ENCODE data around the gene C19orf38. TPM values are rescaled to one million over a fixed set of nuclear protein-coding genes. Genes with fewer than 3 reads are reported as not detected.

Gene C19orf38
- total and polyA plus RNA-seq, 9 of the 15 experiments (the other 6 are each of a cell fraction or from before 2014, with no cell fraction given): 0.14 to 0.18 TPM; not detected in 7

GRCh38 chr19:10811391-10812111 lies 36.7 kb upstream of the C19orf38 start (continued):
- TF ChIP-seq PPARD (CRISPR knock-in tag; IDR thresholded peaks at IDR 0.05) (no peak), CREB1 (IDR thresholded peaks at IDR 0.05) (no peak), CREB1 (CRISPR knock-in tag; IDR thresholded peaks at IDR 0.05) (no peak), SFPQ (IDR thresholded peaks at IDR 0.05; ENCODE audit: low read depth, low read length) (no peak), BRF2 (IDR thresholded peaks at IDR 0.05; ENCODE audit: borderline replicate concordance, insufficient read depth, insufficient read length) (no peak), SNRNP70 (optimal IDR thresholded peaks at IDR 0.05; ENCODE audit: low read depth, low read length) (no peak), FOS (IDR thresholded peaks at IDR 0.05; ENCODE audit: extremely low read depth, insufficient read length) (no peak), ZNF583 (CRISPR knock-in tag; IDR thresholded peaks at IDR 0.05) (no peak), MLLT1 (IDR thresholded peaks at IDR 0.05) (no peak), TFAP4 (CRISPR knock-in tag; IDR thresholded peaks at IDR 0.05; ENCODE audit: borderline replicate concordance) (0 out of 2 replicates have a peak, but pooled peaks have one; percentile 18), HOXB6 (CRISPR knock-in tag; IDR thresholded peaks at IDR 0.05; ENCODE audit: borderline replicate concordance) (no peak), PTRF (tag; IDR thresholded peaks at IDR 0.05) (no peak), SAFB (IDR thresholded peaks at IDR 0.05; ENCODE audit: borderline replicate concordance, low read depth, low read length) (no peak), FOXP1 (CRISPR knock-in tag; IDR thresholded peaks at IDR 0.05) (no peak), XRCC5 (IDR thresholded peaks at IDR 0.05; ENCODE audit: low read depth, low read length) (no peak), ZBTB9 (CRISPR knock-in tag; IDR thresholded peaks at IDR 0.05) (no peak), ZMIZ1 (IDR thresholded peaks at IDR 0.05; ENCODE audit: low read depth in 2 of 2, low read length in 2 of 2) (no peak)

Data from K562 (cell line).